HG02943 (cell line): ENCODE data around the gene APC2.
"Not testable (repeated sequence)": the region's sequence is repeated elsewhere in the genome, so short reads cannot be mapped to it uniquely, and the experiment has no call there.

ENCODE experiments used
- ATAC-seq: cut with Tn5 transposase; IDR thresholded peaks from one replicate; pipeline ENCODE4 v1.9.1; 2021; ENCODE audit warnings: mild to moderate bottlenecking, low read depth, moderate library complexity; ENCODE audit not compliant: unreplicated experiment

APC2 gene

GRCh38 chr19:1428738-1429391, 21.1 kb upstream of the APC2 start:
- ATAC-seq: no peak

- no peak for ATAC-seq
These were observed 20.2 kb upstream of the APC2 start for GRCh38 chr19:1429750-1430149.

GRCh38 chr19:1430246-1430645, 19.7 kb upstream of the APC2 start:
- no peak for ATAC-seq

- ATAC-seq: no peak
These were observed 18.0 kb upstream of the APC2 start for GRCh38 chr19:1431759-1432506.

GRCh38 chr19:1432507-1432887, 17.4 kb upstream of the APC2 start:
- no peak for ATAC-seq

- ATAC-seq: no peak
These were observed 16.5 kb upstream of the APC2 start for GRCh38 chr19:1433119-1434039.

GRCh38 chr19:1434040-1434366, 15.9 kb upstream of the APC2 start:
- ATAC-seq: no peak

GRCh38 chr19:1434577-1435060, 15.3 kb upstream of the APC2 start:
- ATAC-seq: no peak

- no peak for ATAC-seq
These were observed 14.4 kb upstream of the APC2 start for GRCh38 chr19:1435378-1435989.

GRCh38 chr19:1437609-1438008, 12.3 kb upstream of the APC2 start:
- no peak for ATAC-seq

- peak; percentile 83 for ATAC-seq
These were observed 11.6 kb upstream of the APC2 start, which contains the start of gene RPS15 for GRCh38 chr19:1438035-1438932. Gene RPS15, plus strand, starts transcription at chr19:1438396. Its CDS starts 30 bp downstream, at chr19:1438426.

GRCh38 chr19:1438933-1439354, 11.0 kb upstream of the APC2 start:
- peak; percentile 11 for ATAC-seq

- ATAC-seq: not testable (repeated sequence)
These were observed 10.2 kb upstream of the APC2 start for GRCh38 chr19:1439525-1440417.

- ATAC-seq: no peak
These were observed 9.5 kb upstream of the APC2 start for GRCh38 chr19:1440418-1440801.

- no peak for ATAC-seq
These were observed 8.9 kb upstream of the APC2 start for GRCh38 chr19:1441022-1441426.

GRCh38 chr19:1441677-1442438, 8.1 kb upstream of the APC2 start:
- ATAC-seq: no peak

- no peak for ATAC-seq
These were observed 4.6 kb upstream of the APC2 start for GRCh38 chr19:1445185-1445931.
